GM18517 (cell line): ENCODE measurements around the gene PCBD1.
"Not testable (repeated sequence)": the region's sequence is repeated elsewhere in the genome, so short reads cannot be mapped to it uniquely, and the experiment has no call there.

Experiments
- ATAC-seq: cut with Tn5 transposase; IDR thresholded peaks from one replicate; pipeline ENCODE4 v1.9.1; 2021; ENCODE audit warnings: mild to moderate bottlenecking, moderate library complexity; ENCODE audit not compliant: unreplicated experiment

Gene PCBD1

GRCh38 chr10:70887804-70888800 lies at the start of gene PCBD1:
TSS of gene PCBD1 (minus strand) at chr10:70888565. CDS start at chr10:70888533, 32 bp downstream.
- peak; percentile 70 for ATAC-seq

GRCh38 chr10:70937661-70938060 lies 49.3 kb upstream of the PCBD1 start:
- ATAC-seq = no peak

GRCh38 chr10:70936111-70936510 lies 47.7 kb upstream of the PCBD1 start:
- ATAC-seq = no peak

- no peak for ATAC-seq
These were observed 47.3 kb upstream of the PCBD1 start for GRCh38 chr10:70935631-70936030.

GRCh38 chr10:70935125-70935625 lies 46.8 kb upstream of the PCBD1 start:
- no peak for ATAC-seq

GRCh38 chr10:70934701-70935100 lies 46.3 kb upstream of the PCBD1 start:
- ATAC-seq = no peak

GRCh38 chr10:70932392-70933196 lies 44.2 kb upstream of the PCBD1 start:
- ATAC-seq = no peak

GRCh38 chr10:70931168-70931815 lies 42.9 kb upstream of the PCBD1 start:
- ATAC-seq = no peak

GRCh38 chr10:70930263-70931000 lies 42.1 kb upstream of the PCBD1 start:
- no peak for ATAC-seq

GRCh38 chr10:70928140-70928539 lies 39.8 kb upstream of the PCBD1 start:
- ATAC-seq = no peak

- no peak for ATAC-seq
These were observed 39.0 kb upstream of the PCBD1 start for GRCh38 chr10:70927189-70927943.

- ATAC-seq = no peak
These were observed 38.0 kb upstream of the PCBD1 start for GRCh38 chr10:70926226-70927000.

GRCh38 chr10:70925377-70926225 lies 37.2 kb upstream of the PCBD1 start:
- no peak for ATAC-seq

- ATAC-seq = no peak
These were observed 35.3 kb upstream of the PCBD1 start for GRCh38 chr10:70923696-70924095.

- ATAC-seq = no peak
These were observed 32.9 kb upstream of the PCBD1 start for GRCh38 chr10:70921285-70921684.

- no peak for ATAC-seq
These were observed 32.2 kb upstream of the PCBD1 start for GRCh38 chr10:70920519-70920918.

GRCh38 chr10:70919906-70920305 lies 31.5 kb upstream of the PCBD1 start:
- ATAC-seq = not testable (repeated sequence)
